Lower leg skin (tissue), 4 donors: ENCODE data around the gene ADGRL3. TPM values are rescaled to one million over a fixed set of nuclear protein-coding genes. Genes with fewer than 3 reads are reported as not detected.
"Not testable (repeated sequence)": the region's sequence is repeated elsewhere in the genome, so short reads cannot be mapped to it uniquely, and the experiment has no call there.

ENCODE experiments used
- DNase-seq, 2 donors: peaks; one replicate each; pipeline ENCODE4 v3.0.0-alpha.2; 2019; ENCODE audit warnings: low spot score in 2 of 2
- H3K4me3 ChIP-seq: fragments of 200-600 bp; sonication (generic); 2 replicates; pipeline ENCODE4 v1.5.1; 2017; ENCODE audit warnings: mild to moderate bottlenecking, low read depth; ENCODE audit not compliant: poor library complexity, severe bottlenecking
- CTCF ChIP-seq, 3 donors: fragments of 450-650 bp; IDR thresholded peaks; one replicate each; pipeline ENCODE4 v1.5.1; 2016; ENCODE audit warnings: antibody characterized with exemption in 3 of 3, mild to moderate bottlenecking in 3 of 3, moderate library complexity in 2 of 3
- POLR2A ChIP-seq, 2 donors: fragments of 450-650 bp; IDR thresholded peaks; one replicate each; pipeline ENCODE4 v1.6.1; 2016 to 2017; ENCODE audit warnings: antibody characterized with exemption in 2 of 2, mild to moderate bottlenecking in 1 of 2, moderate library complexity in 1 of 2
- WGBS, 2 donors: methylation state at CpG; one replicate each; pipeline ENCODE4 v1.1.5; 2018; 5-methylcytosine and 5-hydroxymethylcytosine counted together
- intact Hi-C: fragments of 100-400 bp; cut with DNase I; formaldehyde crosslinking; loops from one replicate; pipeline ENCODE4 v1.15.0; 2023; ENCODE audit warnings: low total_unique reads
- total RNA-seq, 4 donors: library from RNA; depleted of rRNA; stranded (reverse); fragments of >200 nt; gene quantifications; one replicate each; pipeline ENCODE4 v1.1.0, GENCODE V29; 2016

ADGRL3 gene
- total RNA-seq, 4 donors from 2014 or later: 1.8 to 21.2 (median 8.2) TPM

- no peak for DNase-seq
- 83 to 90% methylated on average over 2 of the region's 2 CpGs for whole genome bisulfite sequencing, 2 donors
- no peak overlapping the region for H3K4me3 ChIP-seq
- intact Hi-C loops: no loop called here
- no peak for TF ChIP-seq CTCF (IDR thresholded peaks at IDR 0.05)
- TF ChIP-seq POLR2A (IDR thresholded peaks at IDR 0.05): no peak
These were observed 750.5 kb downstream of the ADGRL3 start for GRCh38 chr4:61950625-61951024.

- intact Hi-C loops: no loop called here
- no peak overlapping the region for H3K4me3 ChIP-seq
- no peak for DNase-seq
- no peak for TF ChIP-seq POLR2A (IDR thresholded peaks at IDR 0.05)
These were observed 753.3 kb downstream of the ADGRL3 start for GRCh38 chr4:61953386-61953785.

- no peak overlapping the region for H3K4me3 ChIP-seq
- intact Hi-C loops: no loop called here
- no peak for DNase-seq
- TF ChIP-seq CTCF (IDR thresholded peaks at IDR 0.05): no peak
- no peak for TF ChIP-seq POLR2A (IDR thresholded peaks at IDR 0.05)
- 93 to 100% methylated on average over 1 of the region's 1 CpG for WGBS, 2 donors
These were observed 758.5 kb downstream of the ADGRL3 start for GRCh38 chr4:61958591-61958990.

DNA sequence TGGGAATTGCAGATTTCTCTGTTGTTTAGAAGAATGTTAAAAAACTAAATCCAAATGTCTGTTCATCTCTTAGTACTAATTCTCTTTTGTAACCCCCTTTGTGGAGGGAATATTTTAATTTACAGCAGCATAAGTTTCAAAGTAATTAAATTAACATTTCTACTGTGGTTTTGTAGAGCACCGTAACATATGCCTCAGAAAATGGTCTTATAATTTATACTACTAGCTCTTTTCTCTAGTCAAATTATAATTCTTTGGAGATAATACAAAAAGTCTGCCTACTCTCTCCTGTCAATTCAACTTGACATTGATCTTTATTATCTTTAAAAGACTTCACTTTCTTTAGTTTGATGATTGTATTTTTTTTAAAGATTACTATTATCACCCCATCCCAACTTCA lies 759.0 kb downstream of the ADGRL3 start:
- intact Hi-C loops: no loop called here
- H3K4me3 ChIP-seq: no peak overlapping the region
- TF ChIP-seq POLR2A (IDR thresholded peaks at IDR 0.05) (no peak), CTCF (IDR thresholded peaks at IDR 0.05) (no peak)
- no peak for DNase-seq
- 96 to 100% methylated on average over 1 of the region's 1 CpG for WGBS, 2 donors

DNA sequence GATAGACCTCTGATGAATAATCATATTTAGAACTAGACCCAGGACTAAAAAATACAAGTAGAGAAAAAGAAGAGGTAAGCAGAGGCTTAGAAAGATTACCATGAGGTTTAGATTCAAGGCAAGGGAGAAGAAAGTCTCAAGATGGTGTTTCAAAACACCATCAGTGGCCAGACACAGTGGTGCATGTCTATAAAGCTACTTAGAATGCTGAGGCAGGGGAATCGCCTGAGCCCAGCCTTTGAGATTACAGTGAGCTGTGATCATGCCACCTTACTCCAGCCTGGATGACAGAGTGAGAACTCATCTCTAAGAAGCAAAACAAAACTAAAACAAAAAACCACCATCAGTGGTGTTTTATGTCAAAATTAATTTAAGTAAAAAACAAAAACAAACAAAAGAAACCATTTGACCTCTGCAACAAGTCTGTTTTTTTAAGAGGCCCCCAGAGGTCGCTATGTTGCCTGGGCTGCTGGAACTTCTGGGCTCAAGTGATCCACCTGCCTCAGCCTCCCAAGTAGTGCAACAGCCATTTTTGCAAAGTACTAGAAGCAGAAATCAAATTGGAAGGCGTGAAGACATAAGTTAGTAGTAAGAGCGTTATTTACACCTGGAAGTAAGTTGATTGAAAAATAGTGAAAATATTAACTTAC lies 784.3 kb downstream of the ADGRL3 start:
- no peak overlapping the region for H3K4me3 ChIP-seq
- intact Hi-C loops: no loop called here
- no peak for DNase-seq
- TF ChIP-seq POLR2A (IDR thresholded peaks at IDR 0.05) (no peak), CTCF (IDR thresholded peaks at IDR 0.05) (no peak)
- 86 to 90% methylated on average over 4 of the region's 4 CpGs for WGBS, 2 donors

DNA sequence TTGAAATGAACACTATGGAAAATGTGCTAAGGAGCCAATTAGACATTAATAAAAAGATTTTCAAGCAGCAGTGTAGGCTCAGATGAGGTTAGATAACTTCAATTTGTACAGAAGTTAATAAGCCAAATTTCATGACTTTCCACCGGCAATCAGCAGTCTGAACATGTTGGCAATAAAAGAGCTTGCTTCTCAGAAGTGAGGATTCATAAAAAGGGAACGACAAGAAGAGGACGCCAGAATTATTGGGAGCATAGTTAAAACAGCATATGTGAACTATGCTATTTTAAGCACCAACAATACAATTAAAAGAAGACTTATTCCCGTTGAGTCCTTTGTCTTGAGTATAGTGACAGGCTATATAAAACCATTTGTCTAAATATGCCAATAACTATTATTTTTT lies 785.3 kb downstream of the ADGRL3 start:
- no peak overlapping the region for H3K4me3 ChIP-seq
- 27 to 38% methylated on average over 4 of the region's 4 CpGs for WGBS, 2 donors
- intact Hi-C loops: no loop called here
- no peak for DNase-seq
- TF ChIP-seq POLR2A (IDR thresholded peaks at IDR 0.05) (no peak), CTCF (IDR thresholded peaks at IDR 0.05) (no peak)

- DNase-seq, intact Hi-C loops, H3K4me3 ChIP-seq: not testable (repeated sequence)
- 93 to 95% methylated on average over 7 of the region's 7 CpGs for WGBS, 2 donors
These were observed 786.8 kb downstream of the ADGRL3 start for GRCh38 chr4:61986929-61987328.
